Thyroid gland (tissue), 4 donors: ENCODE data around the gene FAM240A. TPM values are rescaled to one million over a fixed set of nuclear protein-coding genes. Genes with fewer than 3 reads are reported as not detected.

Experiments
- DNase-seq, 2 donors: peaks; one replicate each; pipeline ENCODE4 v3.0.0-alpha.2; 2019
- H3K27ac ChIP-seq, 3 donors: fragments of 200-600 bp; sonication (generic); 1 replicate in 2 of 3; 2 replicates in 1 of 3; pipeline ENCODE4 v1.5.1; 2016 to 2019; ENCODE audit warnings: mild to moderate bottlenecking in 1 of 3, moderate library complexity in 1 of 3
- H3K27me3 ChIP-seq: fragments of 200-600 bp; sonication (generic); one replicate; pipeline ENCODE4 v1.5.1; 2019
- H3K36me3 ChIP-seq, 2 donors: fragments of 200-600 bp; sonication (generic); one replicate each; pipeline ENCODE4 v1.5.1; 2016 to 2019
- H3K4me1 ChIP-seq, 2 donors: fragments of 200-600 bp; sonication (generic); one replicate each; pipeline ENCODE4 v1.5.1; 2017 to 2019
- H3K4me3 ChIP-seq, 3 donors: fragments of 200-600 bp; sonication (generic); replicated peaks in 1 of 3; 1 replicate in 2 of 3; 2 replicates in 1 of 3; pipeline ENCODE4 v1.5.1; 2016; ENCODE audit warnings: mild to moderate bottlenecking in 1 of 3
- H3K9me3 ChIP-seq: fragments of 200-600 bp; sonication (generic); one replicate; pipeline ENCODE4 v1.5.1; 2017
- CTCF ChIP-seq, 6 experiments: fragments of 200-600 bp in 3 of 6; fragments of 450-650 bp in 3 of 6; sonication (generic) in 3 of 6; IDR thresholded peaks; one replicate each; pipeline ENCODE4 v1.5.1; 2016 to 2019; ENCODE audit warnings: antibody characterized with exemption in 6 of 6, mild to moderate bottlenecking in 2 of 6, inconsistent platforms in 1 of 6, moderate library complexity in 1 of 6
- POLR2A ChIP-seq, 2 donors: fragments of 450-650 bp; IDR thresholded peaks; one replicate each; pipeline ENCODE4 v1.6.1; 2017; ENCODE audit warnings: antibody characterized with exemption in 2 of 2, mild to moderate bottlenecking in 2 of 2, moderate library complexity in 1 of 2
- WGBS, 2 donors: methylation state at CpG; one replicate each; pipeline ENCODE4 v1.1.5; 2017; 5-methylcytosine and 5-hydroxymethylcytosine counted together
- intact Hi-C: fragments of 100-400 bp; cut with DNase I; formaldehyde crosslinking; loops from one replicate; pipeline ENCODE4 v1.15.1; 2023
- total RNA-seq, 4 donors: library from RNA; depleted of rRNA; stranded (reverse); fragments of >200 nt; gene quantifications; one replicate each; pipeline ENCODE4 v1.2.3, GENCODE V29; 2016

The FAM240A gene
- total RNA-seq, 4 donors from 2014 or later = 0.22 to 1.1 TPM; not detected in 2

- intact Hi-C loops = no loop called here
- WGBS, 2 donors = 76 to 90% methylated on average over 7 to 8 of the region's 9 CpGs
- Histone ChIP-seq H3K4me3 (no peak overlapping the region), H3K9me3 (no peaks in the 10 kb centered on the region), H3K4me1 (peaks cover 3 to 10% of the 10 kb centered on the region in 2 donors), H3K27me3 (no peaks in the 10 kb centered on the region), H3K36me3 (peaks cover 0 to 10% of the 10 kb centered on the region in 2 donors), H3K27ac (no peak overlapping the region)
- no peak for TF ChIP-seq CTCF (IDR thresholded peaks at IDR 0.05)
- TF ChIP-seq POLR2A (IDR thresholded peaks at IDR 0.05) = no peak
- DNase-seq = no peak
Measured at GRCh38 chr3:46669191-46669999, 57.1 kb downstream of the FAM240A start.

GRCh38 chr3:46670000-46670890 is 57.9 kb downstream of the FAM240A start:
- Histone ChIP-seq H3K4me3 (no peak overlapping the region), H3K27me3 (no peaks in the 10 kb centered on the region), H3K36me3 (peaks cover 0 to 15% of the 10 kb centered on the region in 2 donors), H3K9me3 (no peaks in the 10 kb centered on the region), H3K27ac (no peak overlapping the region), H3K4me1 (peaks cover 3 to 10% of the 10 kb centered on the region in 2 donors)
- TF ChIP-seq POLR2A (IDR thresholded peaks at IDR 0.05) (no peak), CTCF (IDR thresholded peaks at IDR 0.05) (no peak)
- DNase-seq = peak in 1 of 2 donors; percentile 1
- intact Hi-C loops = no loop called here
- WGBS, 2 donors = 90 to 96% methylated on average over 15 to 16 of the region's 17 CpGs

GRCh38 chr3:46670891-46671427 is 58.6 kb downstream of the FAM240A start:
- Histone ChIP-seq H3K4me1 (peaks cover 2 to 10% of the 10 kb centered on the region in 2 donors), H3K9me3 (no peaks in the 10 kb centered on the region), H3K4me3 (no peak overlapping the region), H3K27ac (no peak overlapping the region), H3K36me3 (peaks cover 0 to 18% of the 10 kb centered on the region in 2 donors), H3K27me3 (no peaks in the 10 kb centered on the region)
- 100% methylated on average over 1 to 4 of the region's 4 CpGs for WGBS, 2 donors
- intact Hi-C loops = no loop called here
- TF ChIP-seq POLR2A (IDR thresholded peaks at IDR 0.05) = no peak
- no peak for TF ChIP-seq CTCF (IDR thresholded peaks at IDR 0.05)
- DNase-seq = no peak

GRCh38 chr3:46671541-46672348 is 59.4 kb downstream of the FAM240A start:
- Histone ChIP-seq H3K9me3 (no peaks in the 10 kb centered on the region), H3K27me3 (no peaks in the 10 kb centered on the region), H3K4me3 (no peak overlapping the region), H3K36me3 (peaks cover 0 to 18% of the 10 kb centered on the region in 2 donors), H3K4me1 (peaks cover 0 to 5% of the 10 kb centered on the region in 2 donors), H3K27ac (no peak overlapping the region)
- TF ChIP-seq CTCF (IDR thresholded peaks at IDR 0.05) = no peak
- no peak for TF ChIP-seq POLR2A (IDR thresholded peaks at IDR 0.05)
- 91 to 97% methylated on average over 22 to 25 of the region's 25 CpGs for WGBS, 2 donors
- peak in 1 of 2 donors; percentile 1 for DNase-seq
- intact Hi-C loops = no loop called here
